ENCODE measurements around the gene JARID2. TPM values are rescaled to one million over a fixed set of nuclear protein-coding genes. Genes with fewer than 3 reads are reported as not detected.
A peak's percentile ranks its signal among the peaks of the same experiment; 100 is the strongest.

JARID2 gene
- total and polyA plus RNA-seq, 7 donors = 1.8 to 7.8 (median 6.1) TPM

- intact Hi-C loops (cut with DNase I) = no loop called here
- no peak overlapping the region for H3K4me3 ChIP-seq
- 92 to 96% methylated on average over 16 of the region's 16 CpGs for WGBS, 2 donors
- H3K9me3 ChIP-seq = no peaks in the 10 kb centered on the region
- peak; percentile 37 for DNase-seq
- TF ChIP-seq CTCF (IDR thresholded peaks at IDR 0.05) = no peak
- no peak for TF ChIP-seq EP300 (IDR thresholded peaks at IDR 0.05)
- no peak for TF ChIP-seq POLR2AphosphoS5 (IDR thresholded peaks at IDR 0.05)
- TF ChIP-seq POLR2A (IDR thresholded peaks at IDR 0.05) = no peak
- no peaks in the 10 kb centered on the region for H3K27me3 ChIP-seq
- H3K36me3 ChIP-seq = peaks cover 0 to 41% (median 10%) of the 10 kb centered on the region in 4 donors
- peaks cover 0 to 39% (median 25%) of the 10 kb centered on the region in 4 donors for H3K4me1 ChIP-seq
- H3K27ac ChIP-seq = no peak overlapping the region
Observed at GRCh38 chr6:15500078-15500740, 254.3 kb downstream of the JARID2 start.

- Histone ChIP-seq H3K36me3 (peaks cover 0 to 39% (median 9%) of the 10 kb centered on the region in 4 donors), H3K4me3 (no peak overlapping the region), H3K27ac (peak overlapping the region in 1 of 4 donors; percentile 39), H3K27me3 (no peaks in the 10 kb centered on the region), H3K4me1 (peaks cover 0 to 49% (median 35%) of the 10 kb centered on the region in 4 donors), H3K9me3 (no peaks in the 10 kb centered on the region)
- intact Hi-C loops (cut with DNase I) = no loop called here
- WGBS, 2 donors = 95% methylated on average over 38 of the region's 38 CpGs
- no peak for TF ChIP-seq EP300 (IDR thresholded peaks at IDR 0.05)
- TF ChIP-seq POLR2A (IDR thresholded peaks at IDR 0.05) = no peak
- no peak for TF ChIP-seq POLR2AphosphoS5 (IDR thresholded peaks at IDR 0.05)
- no peak for TF ChIP-seq CTCF (IDR thresholded peaks at IDR 0.05)
- peak; percentile 60 for DNase-seq
Observed at GRCh38 chr6:15500901-15501825, 255.3 kb downstream of the JARID2 start.

GRCh38 chr6:15501826-15502445 lies 256.1 kb downstream of the JARID2 start:
- Histone ChIP-seq H3K27me3 (no peaks in the 10 kb centered on the region), H3K27ac (peak overlapping the region in 2 of 4 donors; percentile 15 to 39), H3K9me3 (no peaks in the 10 kb centered on the region), H3K4me3 (no peak overlapping the region), H3K36me3 (peaks cover 0 to 36% (median 2%) of the 10 kb centered on the region in 4 donors), H3K4me1 (peaks cover 0 to 50% (median 36%) of the 10 kb centered on the region in 4 donors)
- no peak for TF ChIP-seq POLR2A (IDR thresholded peaks at IDR 0.05)
- TF ChIP-seq EP300 (IDR thresholded peaks at IDR 0.05) = no peak
- no peak for TF ChIP-seq CTCF (IDR thresholded peaks at IDR 0.05)
- no peak for TF ChIP-seq POLR2AphosphoS5 (IDR thresholded peaks at IDR 0.05)
- DNase-seq = peak; percentile 81
- WGBS, 2 donors = 77% methylated on average over 19 of the region's 19 CpGs
- intact Hi-C loops (cut with DNase I) = no loop called here

- TF ChIP-seq CTCF (IDR thresholded peaks at IDR 0.05) (no peak), POLR2AphosphoS5 (IDR thresholded peaks at IDR 0.05) (no peak), EP300 (IDR thresholded peaks at IDR 0.05) (no peak), POLR2A (IDR thresholded peaks at IDR 0.05) (no peak)
- intact Hi-C loops (cut with DNase I) = no loop called here
- peak; percentile 57 for DNase-seq
- peaks cover 0 to 32% (median 0%) of the 10 kb centered on the region in 4 donors for H3K36me3 ChIP-seq
- H3K27ac ChIP-seq = peak overlapping the region in 2 of 4 donors; percentile 15 to 39
- H3K4me3 ChIP-seq = no peak overlapping the region
- H3K27me3 ChIP-seq = no peaks in the 10 kb centered on the region
- H3K9me3 ChIP-seq = no peaks in the 10 kb centered on the region
- WGBS, 2 donors = 90 to 93% methylated on average over 20 of the region's 20 CpGs
- peaks cover 0 to 50% (median 36%) of the 10 kb centered on the region in 4 donors for H3K4me1 ChIP-seq
Observed at GRCh38 chr6:15502446-15503345, 256.8 kb downstream of the JARID2 start.

Data from sigmoid colon (tissue), 7 donors.